GM18909 (cell line): ENCODE measurements around the gene TMEM138.
A peak's percentile ranks its signal among the peaks of the same experiment; 100 is the strongest.

Experiments
- ATAC-seq: cut with Tn5 transposase; IDR thresholded peaks from one replicate; pipeline ENCODE4 v1.9.1; 2021; ENCODE audit warnings: mild to moderate bottlenecking; ENCODE audit not compliant: unreplicated experiment, poor library complexity

The TMEM138 gene

DNA sequence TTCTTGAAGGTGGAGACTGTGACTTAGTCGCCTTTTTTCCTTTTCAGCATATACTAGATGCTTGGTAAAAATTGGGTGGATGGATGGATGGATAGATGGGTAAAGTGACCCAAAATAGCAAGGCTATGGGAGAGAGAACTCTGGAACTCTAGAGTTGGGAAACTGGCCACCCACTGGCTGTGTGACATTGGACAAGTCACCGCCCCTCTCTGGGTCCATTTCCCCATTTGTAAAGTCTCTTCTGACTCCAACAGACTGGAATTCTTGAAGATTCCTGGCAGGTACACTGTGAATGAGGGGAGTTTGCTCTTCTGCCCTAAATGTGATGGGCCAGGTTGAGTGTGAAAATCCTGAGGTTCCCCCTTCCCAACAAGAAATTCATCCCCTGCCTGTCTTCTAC, 21.2 kb upstream of the TMEM138 start:
- no peak for ATAC-seq

- no peak for ATAC-seq
These were observed 20.5 kb upstream of the TMEM138 start for GRCh38 chr11:61341706-61342105.

- no peak for ATAC-seq
These were observed 19.9 kb upstream of the TMEM138 start for GRCh38 chr11:61342207-61342803.

DNA sequence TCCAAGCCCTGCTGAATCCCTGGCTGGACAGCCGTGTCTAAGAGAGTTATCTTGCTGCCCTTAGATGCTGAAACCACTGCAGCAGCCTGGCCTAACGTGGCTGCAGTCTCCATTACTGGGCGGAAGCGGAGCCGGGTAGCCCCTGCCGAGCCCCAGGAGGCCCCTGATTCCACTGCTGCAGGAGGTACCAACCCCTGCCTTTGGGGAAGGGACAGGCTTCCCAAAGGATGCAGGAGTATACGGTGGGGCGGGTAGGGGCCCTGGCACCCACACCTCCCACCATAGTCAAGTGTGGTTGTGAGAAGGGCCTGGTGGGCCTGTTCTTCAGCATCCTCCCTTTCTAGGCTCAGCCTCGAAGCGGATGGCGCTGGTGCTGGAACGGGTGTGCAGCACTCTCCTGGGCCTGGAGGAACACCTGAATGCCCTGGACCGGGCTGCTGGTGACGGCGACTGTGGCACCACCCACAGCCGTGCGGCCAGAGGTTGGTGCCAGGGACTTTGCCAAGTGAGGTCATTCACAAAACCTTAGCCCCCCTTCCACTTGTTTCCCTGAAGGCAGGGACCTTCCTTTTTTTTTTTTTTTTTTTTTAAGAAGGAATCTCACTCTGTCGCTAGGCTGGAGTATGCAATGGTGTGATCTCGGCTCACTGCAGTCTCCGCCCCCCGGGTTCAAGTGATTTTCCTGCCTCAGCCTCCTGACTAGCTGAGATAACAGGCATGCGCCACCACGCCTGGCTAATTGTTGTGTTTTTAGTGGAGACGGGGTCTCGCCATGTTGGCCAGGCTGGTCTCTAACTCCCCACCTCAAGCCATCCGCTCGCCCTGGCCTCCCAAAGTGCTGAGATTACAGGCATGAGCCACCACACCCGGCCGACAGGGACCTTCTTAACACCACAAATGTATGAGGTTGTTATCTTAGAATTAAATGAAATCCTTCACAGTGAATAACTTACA, 18.1 kb upstream of the TMEM138 start:
- no peak for ATAC-seq

GRCh38 chr11:61345170-61345610, 17.0 kb upstream of the TMEM138 start:
- no peak for ATAC-seq

DNA sequence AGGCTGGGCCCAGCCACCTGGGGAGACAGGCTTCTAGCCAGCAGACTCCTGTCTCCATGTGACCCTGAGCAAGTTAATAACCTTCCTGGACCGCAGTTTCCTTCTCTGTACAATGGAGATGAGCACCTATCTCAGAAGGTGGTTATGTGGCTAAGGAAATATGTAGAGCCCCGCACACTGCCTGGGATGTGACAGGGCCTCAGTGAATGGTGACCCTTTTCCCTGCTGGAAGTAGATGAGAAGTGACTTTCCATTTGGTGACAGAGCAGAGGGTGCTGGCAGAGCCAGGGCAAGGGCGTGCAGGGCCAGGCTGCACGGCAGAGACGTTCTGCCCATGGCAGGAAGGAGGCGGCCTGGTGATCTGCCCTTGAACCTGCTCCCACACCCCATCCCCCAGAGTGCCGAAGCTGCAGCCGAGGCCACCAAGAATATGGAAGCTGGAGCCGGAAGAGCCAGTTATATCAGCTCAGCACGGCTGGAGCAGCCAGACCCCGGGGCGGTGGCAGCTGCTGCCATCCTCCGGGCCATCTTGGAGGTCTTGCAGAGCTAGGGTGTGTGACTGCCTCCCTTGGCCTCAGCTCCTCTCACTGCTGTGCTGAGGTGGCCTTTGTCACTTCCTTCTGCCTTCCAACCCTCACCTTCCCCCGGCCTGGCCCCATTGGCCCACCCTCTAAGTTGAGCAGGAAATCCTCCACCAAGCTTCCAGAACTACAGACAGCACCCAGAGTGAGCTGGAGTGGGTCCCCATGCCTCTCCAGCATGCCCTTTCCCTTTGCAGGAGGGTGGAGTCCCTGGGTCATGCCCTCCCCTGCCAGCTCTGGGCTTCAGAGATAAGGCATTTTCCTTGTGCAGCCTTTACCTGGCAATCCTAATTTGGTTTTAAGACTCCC, 16.0 kb upstream of the TMEM138 start:
- ATAC-seq = no peak

DNA sequence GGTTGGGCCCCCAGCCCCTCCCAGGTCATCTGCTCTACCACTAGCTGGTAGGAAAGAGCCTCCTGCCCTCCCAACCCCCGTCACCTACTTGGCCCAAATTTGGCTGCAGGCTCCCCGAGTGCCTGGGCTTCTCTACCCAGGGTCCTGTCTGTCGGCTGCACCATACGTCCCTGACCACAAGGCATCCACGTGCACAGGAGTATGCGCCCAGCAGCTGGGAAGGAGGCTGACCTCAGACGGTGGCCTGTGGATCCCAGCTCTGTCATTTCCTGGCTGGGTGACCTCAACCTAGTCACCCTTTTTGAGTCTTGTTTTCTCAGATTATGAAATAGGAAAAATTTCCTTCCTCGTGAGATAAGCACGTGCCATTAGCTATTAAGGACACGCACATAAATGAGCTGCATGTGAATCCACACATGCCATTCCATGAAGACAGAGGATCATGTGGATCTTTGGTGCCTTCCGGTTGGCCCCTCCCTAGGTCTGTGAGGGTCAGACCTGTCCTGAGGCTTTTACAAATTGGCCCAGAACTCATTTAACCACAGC, 14.2 kb upstream of the TMEM138 start:
- no peak for ATAC-seq

DNA sequence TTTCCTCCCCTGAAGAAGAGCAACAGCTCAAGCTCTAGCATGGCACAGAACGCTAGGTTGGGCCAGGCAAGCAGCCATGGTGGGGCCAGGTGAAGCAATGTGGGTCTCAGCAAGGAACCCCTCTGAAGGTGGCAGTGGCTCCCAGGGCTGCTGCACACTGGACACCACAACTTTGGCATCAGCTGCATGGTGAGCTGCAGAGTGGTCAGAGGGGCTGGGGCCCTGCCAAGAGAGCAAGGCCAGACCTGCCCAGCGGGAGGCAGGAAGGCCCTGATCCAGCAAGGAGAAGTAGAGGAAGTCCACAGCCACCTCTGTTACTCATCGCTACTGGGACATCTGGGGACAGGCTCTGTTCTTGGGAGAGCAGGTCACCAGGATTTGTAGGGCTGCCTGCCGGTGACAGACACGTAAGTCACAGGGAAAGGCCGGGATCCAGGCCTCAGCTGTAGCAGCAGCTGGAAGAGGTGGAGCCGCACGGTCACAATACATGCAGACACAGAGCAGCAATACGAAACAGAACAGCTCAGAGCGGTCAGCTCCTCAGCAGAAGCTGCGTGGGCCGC, 12.9 kb upstream of the TMEM138 start:
- ATAC-seq = no peak

DNA sequence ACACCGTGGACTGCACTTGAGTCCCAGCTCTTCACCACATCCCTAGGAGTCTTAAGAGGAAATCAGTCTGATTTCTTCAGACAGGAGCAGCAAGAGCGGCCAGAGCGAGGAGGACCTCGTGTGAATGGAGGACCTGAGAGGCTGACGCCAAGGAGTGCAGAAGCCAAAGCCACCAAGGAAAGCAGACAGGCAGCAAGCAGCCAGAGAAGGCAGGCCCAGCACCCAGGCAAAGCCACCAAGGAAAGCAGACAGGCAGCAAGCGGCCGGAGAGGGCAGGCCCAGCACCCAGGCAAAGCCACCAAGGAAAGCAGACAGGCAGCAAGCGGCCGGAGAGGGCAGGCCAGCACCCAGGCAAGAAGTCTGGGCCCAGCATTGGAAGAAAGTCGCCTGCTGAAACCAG, 12.3 kb upstream of the TMEM138 start:
- ATAC-seq = no peak

GRCh38 chr11:61350336-61350735, 11.8 kb upstream of the TMEM138 start:
- no peak for ATAC-seq

DNA sequence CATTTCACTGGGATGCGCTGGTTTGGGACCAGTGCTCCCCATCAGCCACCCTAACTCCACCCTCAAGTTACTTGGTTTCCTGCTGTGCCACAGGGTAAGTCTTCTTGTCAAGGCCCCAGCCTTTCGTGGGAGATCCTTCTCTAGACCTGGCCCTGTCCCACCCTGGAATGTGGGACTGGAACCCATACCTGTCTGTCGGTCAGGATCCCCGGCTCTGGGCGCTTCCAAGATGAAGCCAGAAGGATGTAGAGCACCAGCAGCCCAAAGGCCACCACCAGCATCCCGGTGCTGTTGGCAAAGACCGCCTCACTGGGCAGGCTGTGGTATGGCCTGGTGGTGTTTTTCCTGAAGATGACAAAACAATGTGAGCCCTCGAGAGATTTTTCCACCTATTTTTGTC, 11.4 kb upstream of the TMEM138 start:
- no peak for ATAC-seq

DNA sequence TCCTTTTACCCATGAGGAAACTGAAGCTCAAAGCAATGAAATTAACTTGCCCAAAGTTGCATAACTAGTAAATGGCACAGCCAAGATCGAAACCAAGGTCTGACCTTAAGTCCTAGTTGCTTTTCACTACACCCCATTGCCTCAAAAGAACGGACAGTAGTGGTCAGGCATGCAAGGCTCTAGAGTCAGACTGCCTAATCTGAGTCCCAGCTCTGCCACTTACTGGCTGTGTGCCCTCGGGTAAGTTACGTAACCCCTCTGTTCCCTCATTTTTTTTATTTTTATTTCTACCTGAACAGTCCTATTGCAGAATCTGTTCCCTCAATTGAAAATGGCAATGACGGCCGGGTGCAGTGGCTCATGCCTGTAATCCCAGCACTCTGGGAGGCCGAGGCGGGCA, 10.1 kb upstream of the TMEM138 start:
- ATAC-seq = no peak

DNA sequence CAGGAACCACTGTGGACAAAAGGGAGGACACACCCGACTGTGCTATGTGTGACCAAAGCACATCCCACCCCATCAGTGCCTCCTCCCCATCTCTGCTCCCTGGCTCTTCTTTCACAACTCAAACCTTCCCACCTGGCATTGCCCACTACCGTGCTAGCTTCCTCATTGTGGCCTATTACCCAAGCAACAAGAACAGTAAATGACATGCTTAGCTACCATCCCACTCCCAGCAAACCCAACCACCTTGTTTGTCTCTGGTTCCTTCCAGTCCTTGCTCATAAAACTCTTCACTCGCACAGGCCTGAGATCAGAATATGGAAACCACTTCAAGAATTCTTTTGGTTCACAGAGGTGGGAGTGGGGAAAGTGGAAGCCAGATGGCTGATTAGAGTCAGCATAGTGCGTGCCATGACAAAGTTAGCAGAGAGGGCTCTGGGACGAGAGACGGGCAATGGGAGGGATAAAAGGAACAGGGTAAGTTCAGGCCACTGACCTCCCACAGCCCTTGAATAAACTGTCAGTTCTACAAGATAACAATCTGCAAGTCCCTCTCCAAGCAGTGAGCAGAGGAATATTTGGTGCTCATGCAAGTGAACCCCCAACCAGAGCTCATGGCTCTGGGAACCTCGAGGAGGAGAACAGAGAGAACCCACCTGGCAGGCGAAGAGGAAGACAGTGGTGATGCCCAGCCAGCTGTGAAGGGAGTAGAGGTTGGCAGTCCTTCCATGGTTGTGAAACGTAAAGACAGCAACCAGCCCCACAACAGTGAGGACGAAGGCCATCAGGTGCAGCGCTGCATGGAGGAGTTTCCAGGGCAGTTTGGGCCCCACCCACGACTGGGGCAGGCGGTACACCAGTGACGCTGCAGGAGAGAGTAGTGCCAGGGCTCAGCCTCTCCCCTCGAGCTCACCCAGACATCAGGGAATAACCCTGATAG, 8.8 kb upstream of the TMEM138 start:
- ATAC-seq = no peak

- ATAC-seq = no peak
These were observed 8.0 kb upstream of the TMEM138 start for GRCh38 chr11:61354208-61354607.

DNA sequence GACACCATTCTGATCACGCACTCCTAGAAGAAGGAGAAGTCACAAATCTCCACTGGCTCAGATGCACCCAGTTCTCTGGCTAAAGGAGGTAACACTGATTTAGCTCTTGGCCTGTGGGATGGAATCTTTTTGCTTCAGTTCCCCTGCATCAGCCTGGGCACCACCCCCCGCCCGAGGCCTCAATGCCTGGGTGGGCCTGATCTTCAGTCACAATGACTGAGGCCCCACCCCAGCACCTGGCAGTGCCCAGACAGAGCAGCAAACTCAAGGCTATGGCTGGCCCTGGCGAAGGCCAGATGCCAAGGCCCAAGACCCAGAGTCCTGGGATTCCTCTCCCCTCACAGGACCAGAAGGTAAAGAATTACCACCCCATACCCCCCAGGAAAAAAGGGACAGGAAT, 5.5 kb upstream of the TMEM138 start:
- ATAC-seq = no peak

- peak; percentile 41 for ATAC-seq
These were observed 4.8 kb upstream of the TMEM138 start for GRCh38 chr11:61357233-61357893.

GRCh38 chr11:61357894-61358239, 4.3 kb upstream of the TMEM138 start:
- no peak for ATAC-seq

- no peak for ATAC-seq
These were observed 3.6 kb upstream of the TMEM138 start for GRCh38 chr11:61358566-61358965.

- no peak for ATAC-seq
These were observed 2.7 kb upstream of the TMEM138 start for GRCh38 chr11:61359516-61359915.
